Medulla oblongata (tissue), 1 donor: ENCODE results near the gene NRDC.
"Not testable (repeated sequence)": the region's sequence is repeated elsewhere in the genome, so short reads cannot be mapped to it uniquely, and the experiment has no call there.

Source experiments
- DNase-seq: peaks from one replicate; pipeline ENCODE4 v3.0.0-alpha.2; 2015; ENCODE audit errors: extremely low spot score

Gene NRDC

DNA sequence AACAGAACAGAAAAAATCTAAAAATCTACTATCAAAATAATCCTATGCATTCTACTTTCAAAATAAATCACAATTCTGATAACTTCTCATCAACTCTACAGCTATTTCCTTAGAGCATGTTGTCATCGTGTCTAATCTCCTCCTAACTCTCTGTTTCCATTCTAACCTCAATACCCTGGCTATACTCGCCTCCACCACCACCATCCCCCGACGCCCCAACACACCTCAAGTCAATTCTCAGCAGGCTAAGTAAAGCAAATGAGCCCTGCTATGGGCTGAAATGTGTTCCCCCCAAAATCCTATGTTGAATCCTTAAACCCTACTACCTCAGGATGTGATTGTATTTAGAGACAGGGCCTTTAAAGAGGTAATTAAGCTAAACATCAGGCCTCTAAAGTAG lies 34.6 kb downstream of the NRDC start:
- no peak for DNase-seq

DNA sequence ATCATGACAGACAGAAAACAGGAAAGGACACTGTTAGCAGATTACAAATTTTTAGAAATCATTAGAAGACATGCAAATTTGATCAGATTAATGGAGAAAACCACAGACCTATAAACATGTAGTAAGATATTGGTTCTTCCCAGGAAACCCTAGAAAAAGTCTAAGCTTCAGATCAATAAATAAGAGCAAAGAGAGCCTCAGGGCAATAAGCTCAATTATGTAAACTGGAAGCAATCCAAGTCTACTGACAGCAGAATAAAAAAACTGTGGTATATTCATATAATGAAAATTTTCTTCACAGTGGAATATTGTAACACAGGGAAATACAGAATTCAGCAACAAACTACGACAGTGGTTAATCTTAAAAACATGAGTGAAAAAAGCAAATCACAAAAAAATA lies 36.3 kb downstream of the NRDC start:
- DNase-seq, result no peak

DNA sequence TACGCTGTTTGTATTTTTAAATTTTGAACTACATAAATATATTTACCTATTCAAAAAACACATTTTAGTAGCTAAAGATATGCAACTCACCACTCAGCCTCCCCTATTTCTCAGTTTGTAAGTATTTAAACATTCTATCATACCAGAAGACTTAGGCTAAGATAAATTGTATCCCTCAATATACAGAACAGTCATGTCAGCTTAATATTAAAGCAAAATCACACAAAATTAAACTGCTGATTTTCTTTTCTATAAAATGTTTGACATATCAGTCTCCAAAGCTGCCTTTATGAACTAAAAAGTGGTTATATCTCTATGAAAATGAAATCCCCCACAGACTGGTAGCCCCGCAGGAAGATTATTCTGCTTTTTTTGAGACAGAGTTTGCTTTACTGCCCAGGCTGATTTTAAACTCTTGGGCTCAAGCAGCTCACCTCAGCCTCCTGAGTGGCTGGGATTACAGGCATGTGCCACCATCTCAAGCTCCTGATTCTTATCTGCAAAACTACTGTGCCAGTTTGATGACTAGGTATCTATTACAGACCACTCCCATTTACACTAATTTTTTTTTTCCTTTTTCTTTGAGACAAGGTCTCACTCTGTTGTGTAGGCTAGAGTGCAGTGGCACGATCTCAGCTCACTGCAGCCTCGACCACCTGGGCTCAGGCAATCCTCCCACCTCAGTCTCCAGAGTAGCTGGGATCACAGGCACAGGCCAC lies 37.6 kb downstream of the NRDC start:
- DNase-seq, result no peak

DNA sequence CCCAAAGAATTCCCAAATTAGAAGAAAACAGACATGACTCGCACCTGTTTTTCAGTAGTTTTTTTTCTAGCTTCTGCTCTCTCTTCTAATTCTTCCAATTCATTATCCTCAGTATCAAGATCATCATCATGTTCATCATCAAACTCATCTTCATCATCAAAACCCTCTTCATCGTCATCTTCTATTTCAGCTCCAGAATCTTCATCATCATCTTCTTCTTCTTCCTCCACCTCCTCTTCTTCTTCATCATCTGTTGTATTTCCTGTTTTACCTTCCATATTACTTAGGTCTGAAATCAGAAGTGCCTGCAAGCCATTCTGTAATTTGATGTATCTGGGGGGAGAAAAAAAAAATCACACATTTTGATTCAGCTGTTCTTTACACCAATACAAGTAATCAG lies 38.3 kb downstream of the NRDC start:
- no peak for DNase-seq

DNA sequence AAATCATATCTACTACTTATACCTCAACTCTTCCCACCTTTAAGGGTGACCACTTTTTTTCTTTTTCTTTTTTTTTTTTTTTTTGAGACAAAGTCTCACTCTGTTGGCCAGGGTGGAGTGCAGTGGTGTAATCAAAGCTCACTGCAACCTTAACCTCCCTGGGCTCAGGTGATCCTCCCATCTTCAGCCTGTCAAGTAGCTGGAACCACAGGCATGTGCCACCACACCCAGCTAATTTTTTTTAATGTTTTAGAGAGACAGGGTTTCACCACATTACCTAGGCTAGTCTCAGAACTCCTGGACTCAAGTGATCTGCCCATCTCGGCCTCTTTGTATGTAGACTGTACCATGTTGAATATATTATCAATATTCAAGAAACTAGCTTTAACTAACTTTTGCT lies 39.4 kb downstream of the NRDC start:
- DNase-seq, result no peak

DNA sequence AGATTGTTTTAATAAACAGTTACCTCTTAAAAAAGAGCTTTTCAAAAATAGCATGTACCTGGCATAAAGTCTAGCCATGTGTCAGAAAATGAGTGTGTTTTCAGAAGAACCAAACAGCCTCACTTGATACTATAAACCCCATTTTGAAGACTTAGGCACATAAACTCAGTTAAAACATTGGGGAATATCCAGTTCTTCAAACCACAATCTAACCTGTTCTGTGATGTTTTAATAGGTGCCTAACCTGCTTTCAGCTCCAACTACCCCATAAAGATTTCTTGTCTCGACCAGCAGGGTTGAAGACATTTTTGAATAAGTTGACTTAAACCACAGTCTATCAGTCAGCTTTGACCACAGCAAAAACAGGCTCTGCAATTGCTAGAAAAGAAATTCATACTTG lies 41.3 kb downstream of the NRDC start:
- DNase-seq, result no peak

DNA sequence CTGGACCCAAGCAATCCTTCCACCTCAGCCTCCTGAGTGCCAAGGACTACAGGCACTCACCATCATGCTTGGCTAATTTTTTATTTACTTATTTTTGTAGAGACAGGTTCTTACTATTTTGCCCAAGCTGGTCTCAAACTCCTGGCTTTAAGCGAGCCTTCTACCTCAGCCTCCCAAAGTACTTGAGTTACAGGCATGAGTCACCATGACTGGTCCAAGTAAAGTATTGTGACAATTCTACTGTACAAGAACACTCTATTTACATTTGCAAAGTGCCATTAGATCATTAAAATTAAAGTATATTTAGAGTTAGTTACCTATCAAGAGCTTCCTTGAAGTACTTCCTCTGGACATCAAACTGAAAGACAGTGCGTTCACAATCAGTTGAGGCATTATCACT lies 44.8 kb downstream of the NRDC start:
- DNase-seq, result no peak

DNA sequence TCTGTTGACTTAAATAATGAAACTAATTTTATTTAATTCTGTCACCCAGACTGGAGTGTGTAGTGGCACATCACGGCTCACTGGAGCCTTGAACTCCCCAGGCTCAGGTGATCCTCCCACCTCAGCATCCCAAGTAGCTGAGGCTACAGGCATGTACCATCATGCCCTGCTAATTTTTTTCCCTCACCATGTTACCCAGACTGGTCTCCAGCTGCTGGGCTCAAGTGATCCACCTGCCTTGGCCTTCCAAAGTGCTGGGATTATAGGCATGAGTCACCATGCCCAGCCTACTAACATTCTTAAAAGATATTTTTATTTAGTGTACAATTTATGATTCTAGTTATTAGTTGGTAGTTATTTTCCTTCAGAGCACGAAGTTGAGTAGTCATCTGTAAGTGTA lies 49.5 kb downstream of the NRDC start:
- no peak for DNase-seq

DNA sequence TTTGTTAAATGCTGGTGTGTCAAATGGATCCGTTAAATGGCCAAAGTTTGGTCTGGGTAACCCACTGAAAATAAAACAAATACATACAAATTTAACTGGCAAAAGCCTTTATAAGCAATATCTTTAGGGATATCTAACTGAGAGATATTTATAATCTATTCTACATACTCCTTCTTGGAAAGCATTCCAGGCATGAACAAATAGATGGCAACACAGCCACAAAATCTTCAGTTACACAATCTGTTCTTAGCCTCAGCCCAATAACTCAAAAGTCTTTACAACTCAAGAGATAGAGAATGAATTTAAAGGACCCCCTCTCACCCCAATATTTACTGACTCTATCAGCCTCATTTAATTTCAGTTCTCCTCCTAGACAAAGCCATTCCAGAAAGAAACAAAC lies 58.7 kb downstream of the NRDC start:
- no peak for DNase-seq

DNA sequence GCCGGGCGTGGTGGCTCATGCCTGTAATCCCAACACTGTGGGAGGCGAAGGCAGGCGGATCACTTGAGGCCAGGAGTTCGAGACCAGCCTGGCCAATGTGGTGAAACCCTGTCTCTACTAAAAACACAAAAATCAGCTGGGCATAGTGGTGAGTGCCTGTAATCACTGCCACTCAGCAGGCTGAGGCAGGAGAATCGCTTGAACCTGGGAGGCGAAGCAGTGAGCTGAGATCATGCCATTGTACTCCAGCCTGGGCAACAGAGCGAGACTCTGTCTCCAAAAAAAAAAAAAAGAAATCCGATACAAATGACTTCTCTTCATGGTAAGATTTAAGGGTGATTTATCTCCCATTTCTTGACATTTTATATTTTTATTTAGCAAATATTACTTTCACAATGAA lies 59.5 kb downstream of the NRDC start:
- DNase-seq, result not testable (repeated sequence)

DNA sequence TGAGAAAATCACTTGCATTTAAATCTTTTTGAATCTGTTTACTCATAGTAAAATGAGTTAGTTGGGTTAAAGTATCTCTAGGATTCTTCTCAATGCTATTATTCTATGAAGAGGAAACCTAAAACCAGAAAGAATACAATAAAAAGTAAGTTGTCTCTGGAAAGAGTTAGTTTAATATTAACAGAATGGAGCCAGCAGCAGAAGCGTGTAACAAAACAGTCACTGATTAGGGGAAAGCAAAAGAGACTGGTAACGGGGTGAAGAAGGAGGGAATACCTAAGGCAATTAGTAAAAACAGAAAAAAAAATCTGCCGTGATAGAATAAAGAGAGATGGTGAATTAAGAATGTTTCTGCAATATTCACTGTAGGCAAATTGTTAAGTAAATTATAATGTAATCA lies 60.0 kb downstream of the NRDC start:
- no peak for DNase-seq

DNA sequence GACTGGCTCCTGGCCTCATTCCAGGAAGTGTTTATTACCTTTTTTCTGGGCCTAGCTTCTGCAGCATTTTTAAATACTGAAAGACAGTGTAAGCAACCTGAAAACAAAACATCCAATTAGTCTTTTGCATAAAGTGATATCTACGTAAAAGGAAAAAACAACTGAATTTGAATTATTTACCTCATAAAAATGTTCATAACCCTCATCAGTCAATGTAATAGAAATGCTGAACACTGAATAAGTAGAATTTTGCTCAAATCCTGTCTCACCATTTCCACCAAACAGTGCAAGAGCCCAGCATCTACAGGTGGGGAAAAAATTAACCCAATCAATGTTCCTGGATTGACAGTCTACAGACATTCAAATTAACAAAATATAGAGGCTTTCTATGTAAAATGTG lies 64.0 kb downstream of the NRDC start:
- no peak for DNase-seq

DNA sequence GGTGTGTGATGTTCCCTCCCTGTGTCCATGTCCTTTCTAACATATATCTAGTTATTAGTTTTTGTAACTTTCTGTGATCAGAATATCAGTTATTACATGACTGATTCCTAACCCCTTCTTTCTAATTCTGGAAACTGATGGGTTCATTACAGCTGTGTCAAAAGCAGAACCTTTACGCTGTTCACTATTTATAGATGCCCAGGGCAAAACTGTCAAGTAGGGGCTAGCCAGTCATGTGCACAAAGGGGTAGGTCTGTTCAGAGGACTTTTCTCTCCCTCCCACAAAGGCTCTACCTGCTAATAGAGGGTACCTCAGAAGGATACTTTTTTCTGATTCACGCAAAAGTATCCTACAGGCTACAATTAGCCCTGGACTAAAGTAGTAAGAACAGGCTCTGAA lies 79.2 kb downstream of the NRDC start:
- no peak for DNase-seq

DNA sequence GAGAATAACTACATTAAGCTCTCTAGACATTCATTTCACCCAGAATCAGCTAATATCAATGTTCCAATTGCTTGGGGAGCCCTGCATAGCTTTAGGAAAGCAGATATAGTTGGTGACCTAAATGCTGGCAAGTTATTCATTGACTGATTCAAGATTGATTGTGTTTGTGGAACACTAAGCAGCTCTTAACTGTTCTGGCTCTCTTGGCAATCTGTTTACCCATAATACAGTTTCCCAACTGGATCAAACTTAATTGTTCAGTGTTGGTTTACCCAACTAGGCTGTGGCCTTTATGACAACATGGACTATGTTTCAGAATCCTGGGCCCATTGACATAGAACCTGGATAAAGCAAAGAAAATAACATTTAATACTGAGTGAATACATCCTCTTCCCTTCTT lies 83.7 kb downstream of the NRDC start:
- no peak for DNase-seq

DNA sequence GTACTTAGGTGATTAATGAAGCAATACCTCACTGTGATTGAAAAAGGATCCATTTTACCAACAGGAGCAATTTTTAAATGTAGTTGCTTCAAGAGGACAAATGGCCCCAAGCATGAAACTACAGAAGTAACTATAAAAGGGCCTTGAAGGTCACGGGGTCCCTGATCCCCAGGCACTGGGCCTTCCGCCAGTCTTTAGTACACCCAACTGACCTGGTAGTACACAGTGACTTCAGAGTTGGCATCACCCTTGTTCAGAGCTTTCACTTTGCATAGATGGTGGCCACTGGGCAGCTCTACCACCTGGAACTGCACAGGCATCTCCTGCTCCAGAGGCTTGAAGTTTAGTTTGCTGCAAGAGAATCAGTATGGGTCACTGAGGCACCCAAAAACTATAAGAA lies 84.3 kb downstream of the NRDC start:
- no peak for DNase-seq

DNA sequence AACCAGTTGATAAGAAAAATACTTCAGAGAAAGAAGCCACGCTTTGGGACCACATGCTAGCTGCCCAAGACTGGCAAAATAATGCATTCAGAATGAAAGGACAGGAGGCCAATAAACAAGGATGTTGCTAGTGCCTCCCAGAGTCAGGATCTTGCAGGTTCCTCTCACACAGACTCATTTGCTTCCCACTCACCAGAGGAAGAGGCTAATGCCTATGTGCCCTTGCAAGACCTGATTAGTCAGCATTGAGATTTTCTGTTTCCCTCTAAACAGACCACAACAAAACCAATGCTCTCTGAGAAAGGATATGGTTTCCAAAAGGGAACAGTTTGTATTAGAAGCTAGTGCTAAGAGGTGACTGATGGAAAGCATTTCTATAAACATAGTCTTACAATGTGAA lies 85.7 kb downstream of the NRDC start:
- DNase-seq, result peak; percentile 54

DNA sequence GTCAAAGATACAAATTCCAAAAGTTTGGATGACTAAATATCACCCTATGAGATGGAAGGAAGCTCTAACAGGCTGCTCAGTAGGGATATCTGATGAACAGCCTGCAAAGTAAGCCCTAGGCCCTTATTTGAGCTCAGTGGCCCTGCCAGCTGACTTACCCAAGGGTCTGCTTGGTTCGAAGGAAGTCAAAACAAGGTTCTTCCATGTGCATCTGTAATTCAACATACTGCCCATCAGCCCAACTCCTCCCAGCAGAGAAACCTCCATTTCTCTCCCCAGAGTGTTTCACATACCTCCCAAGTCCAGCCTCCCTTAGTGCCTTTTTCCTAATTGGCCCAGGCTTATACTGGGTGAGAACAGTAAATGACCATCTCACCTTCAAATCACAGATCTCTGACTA lies 86.6 kb downstream of the NRDC start:
- DNase-seq, result no peak

DNA sequence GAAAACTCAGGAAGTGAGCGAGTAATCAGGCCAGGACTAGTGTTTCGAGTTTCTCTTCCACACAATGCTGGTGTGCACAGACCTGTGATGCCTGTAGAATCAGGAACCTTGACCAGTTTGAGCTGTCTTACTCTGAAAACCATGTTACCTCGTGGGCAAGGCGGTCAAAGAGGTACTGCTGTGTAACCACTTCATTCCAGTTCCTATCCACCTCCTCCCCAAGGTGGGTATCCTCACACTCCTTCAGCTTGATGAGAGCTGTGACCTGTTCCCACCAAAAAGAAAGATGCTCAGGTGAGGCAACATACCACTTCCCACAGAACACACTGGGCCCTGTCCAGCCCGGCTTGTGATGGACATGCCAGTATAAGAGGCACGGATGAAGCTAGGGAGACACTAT lies 88.1 kb downstream of the NRDC start:
- no peak for DNase-seq

DNA sequence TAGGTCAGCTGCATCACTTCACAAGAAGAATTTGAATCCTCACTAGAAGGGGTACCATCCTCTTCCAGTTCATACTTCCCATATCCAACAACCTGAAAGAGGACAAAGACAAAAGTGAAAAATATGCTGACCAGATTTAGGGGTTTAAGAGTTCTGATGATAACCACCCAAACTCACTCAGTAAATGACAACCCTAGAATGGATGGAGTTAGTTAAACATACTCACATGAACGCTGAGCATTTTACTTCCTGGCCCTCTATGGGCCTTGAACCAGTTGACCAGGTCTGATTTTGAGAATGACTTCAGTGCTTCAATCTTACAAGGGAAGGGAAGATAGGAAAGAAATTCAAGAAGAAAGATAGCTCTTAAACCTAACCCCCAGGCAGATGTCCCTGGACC lies 89.2 kb downstream of the NRDC start:
- no peak for DNase-seq

DNA sequence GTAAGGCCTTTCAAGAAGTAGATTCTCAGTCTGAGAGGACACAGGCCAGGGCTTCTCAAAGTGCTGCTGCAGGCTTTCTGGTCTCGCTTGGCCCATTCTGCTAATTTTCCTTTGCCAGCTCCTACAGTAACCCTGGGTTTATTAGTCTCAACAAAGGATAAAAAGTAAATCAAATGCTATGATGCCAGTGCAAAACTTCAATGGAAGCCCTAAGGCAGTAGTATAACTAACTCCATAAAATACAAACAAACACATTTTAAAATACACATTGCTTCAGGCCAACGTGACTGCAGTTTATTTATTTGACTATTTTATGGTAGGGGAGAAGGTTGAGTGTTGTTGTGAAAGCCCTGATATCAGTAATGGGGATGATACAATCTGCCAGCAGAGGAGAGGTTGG lies 89.6 kb downstream of the NRDC start:
- no peak for DNase-seq

DNA sequence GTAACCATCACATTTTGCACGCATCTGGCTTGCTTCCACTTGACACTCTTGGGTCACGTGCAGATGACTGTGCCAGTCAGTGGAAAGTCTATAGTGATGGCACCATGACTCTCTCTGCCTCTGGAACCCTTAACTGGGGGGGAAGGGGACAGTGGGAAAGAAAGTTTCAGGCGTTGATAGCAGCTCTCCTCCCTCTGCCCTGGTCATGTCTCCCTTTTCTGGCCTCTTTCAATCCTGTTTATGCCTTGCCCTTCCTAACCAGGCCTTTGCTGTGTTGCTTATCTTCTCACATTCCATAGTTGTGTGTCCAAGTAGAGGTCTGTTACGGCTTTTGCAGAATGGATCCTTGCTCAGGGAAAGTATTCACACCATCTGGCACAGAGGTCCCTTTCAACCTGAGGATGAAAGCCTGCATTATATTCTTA lies 93.5 kb downstream of the NRDC start:
- no peak for DNase-seq

DNA sequence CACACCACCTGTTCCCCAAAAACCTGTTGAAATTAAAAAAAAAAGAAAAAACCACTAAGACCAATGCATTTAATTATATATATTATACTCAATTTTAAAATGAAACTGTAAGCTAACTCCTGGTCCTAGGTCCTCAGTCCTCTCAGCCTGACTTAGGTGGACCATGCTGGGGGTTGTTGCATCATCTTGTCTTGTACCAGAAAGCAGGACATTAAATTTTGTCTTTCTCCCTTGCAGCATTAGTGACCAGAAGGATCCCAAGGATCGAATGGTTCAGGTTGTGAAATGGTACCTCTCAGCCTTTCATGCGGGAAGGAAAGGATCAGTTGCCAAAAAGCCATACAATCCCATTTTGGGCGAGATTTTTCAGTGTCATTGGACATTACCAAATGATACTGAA lies 97.6 kb downstream of the NRDC start:
- no peak for DNase-seq

DNA sequence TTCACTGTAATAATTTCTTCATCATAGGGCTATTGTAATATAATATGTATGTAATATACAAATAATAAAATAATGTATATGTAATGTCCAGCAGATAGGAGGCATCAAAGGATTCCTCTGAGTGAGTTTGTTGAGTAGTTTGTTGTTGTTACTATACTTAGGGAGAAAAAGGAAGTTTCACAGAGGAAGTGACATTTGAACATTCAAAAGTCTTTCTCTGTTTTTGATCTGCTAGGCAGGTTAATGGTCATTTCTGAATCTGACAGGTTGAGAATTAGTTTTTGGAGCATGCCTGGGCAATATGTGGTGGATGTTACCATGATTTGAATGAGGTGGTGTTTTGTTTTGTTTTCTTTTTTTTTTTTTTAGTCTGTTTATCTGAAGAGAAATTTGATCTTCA lies 102.1 kb downstream of the NRDC start:
- no peak for DNase-seq

DNA sequence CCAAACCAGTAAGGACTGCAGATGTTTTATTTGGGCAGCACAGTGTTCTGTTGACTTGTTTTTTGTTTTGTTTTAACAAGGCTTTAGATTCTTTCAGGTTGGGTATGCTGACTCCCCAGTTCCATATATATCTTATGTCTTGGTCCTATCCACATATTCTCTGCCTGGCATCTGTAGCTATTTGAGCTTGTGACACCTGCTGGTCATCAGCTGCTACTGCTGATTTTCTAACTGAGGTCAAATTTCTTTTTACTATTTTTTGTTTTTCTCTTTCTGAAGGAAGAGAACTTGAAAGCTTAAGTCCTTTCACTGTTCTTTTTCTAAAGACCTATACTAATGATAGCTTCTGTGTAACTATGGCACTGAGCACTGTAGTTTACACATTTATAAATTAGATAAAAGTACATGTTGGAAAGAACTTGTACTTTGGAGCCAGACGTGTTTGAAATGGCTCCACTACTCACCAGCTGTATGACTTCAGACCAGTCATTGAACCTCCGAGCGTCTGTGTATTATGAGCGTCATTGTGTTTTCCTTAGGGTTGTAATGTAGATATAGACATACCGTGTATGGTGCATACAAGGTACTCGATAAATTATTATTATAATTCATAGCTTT lies 109.4 kb downstream of the NRDC start:
- DNase-seq, result peak; percentile 83
